K562 (cell line): ENCODE data around the gene BIRC7. TPM values are rescaled to one million over a fixed set of nuclear protein-coding genes. Genes with fewer than 3 reads are reported as not detected.

Source experiments
- ATAC-seq: fragments of 200-7000 bp; cut with Tn5 transposase; 3 replicates; pipeline ENCODE4 v1.9.1; 2020; ENCODE audit warnings: moderate library complexity
- BruUV-seq: library from RNA; stranded (reverse); fragments of 400-500 nt; replicated peaks from 2 replicates; lab custom pipeline; 2021; lab: Mats Ljungman, UMichigan
- CTCF ChIA-PET: fragments of 300-600 bp; formaldehyde crosslinking; extraction: SDS; loops from one replicate; lab custom pipeline; 2021; ENCODE audit warnings: low intra/inter-chr PET ratio; lab: Yijun Ruan, JAX
- POLR2A ChIA-PET: fragments of 300-600, 350-650 bp; sonication (Branson Sonifier 250); formaldehyde crosslinking; extraction: SDS; loops from one replicate; lab custom pipeline; 2021; ENCODE audit warnings: antibody characterized with exemption, inconsistent platforms; lab: Yijun Ruan, JAX
- DNase-seq, 4 experiments: peaks; one replicate each; pipeline versions ENCODE4 v3.0.0 to v3.0.0-alpha.2; 2011 to 2018; ENCODE audit warnings: low spot score in 3 of 4, mixed read lengths in 3 of 4; ENCODE audit errors: extremely low read depth in 1 of 4
- FAIRE-seq: peaks from 2 replicates; lab custom pipeline; 2011; peaks lifted over from hg19 to GRCh38; lab: Jason Lieb, UNC
- H2AFZ ChIP-seq: 2 replicates; pipeline ENCODE4 v1.6.0; 2011; ENCODE audit warnings: low read depth, low read length, control low read depth, inconsistent platforms
- H3K27ac ChIP-seq: fragments of 200-600 bp; 3 replicates; pipeline ENCODE4 v1.8.0; 2011; ENCODE audit warnings: low read depth, mild to moderate bottlenecking, control low read depth, inconsistent platforms, low read length, moderate library complexity, mixed read lengths; ENCODE audit errors: extremely low read depth
- H3K27me3 ChIP-seq, 2 experiments: fragments of 300-600 bp in 1 of 2; 2 replicates in 1 of 2; 3 replicates in 1 of 2; pipeline versions ENCODE4 v1.6.0 to v1.8.0; 2011; ENCODE audit warnings: inconsistent platforms in 2 of 2, low read length in 2 of 2, mild to moderate bottlenecking in 1 of 2, mixed read lengths in 1 of 2, moderate library complexity in 1 of 2; ENCODE audit not compliant: control insufficient read depth in 2 of 2, insufficient read depth in 2 of 2
- H3K36me3 ChIP-seq: fragments of 300-600 bp; 3 replicates; pipeline ENCODE4 v1.8.0; 2011; ENCODE audit warnings: mild to moderate bottlenecking, low read length, inconsistent platforms; ENCODE audit not compliant: control insufficient read depth, insufficient read depth
- H3K4me1 ChIP-seq, 2 experiments: fragments of 200-600 bp in 1 of 2; replicated peaks in 1 of 2; 2 replicates in 1 of 2; 3 replicates in 1 of 2; pipeline versions ENCODE4 v1.5.1 to v1.8.0; 2011; ENCODE audit warnings: inconsistent platforms in 2 of 2, low read length in 2 of 2, mild to moderate bottlenecking in 1 of 2, mixed read lengths in 1 of 2, moderate library complexity in 1 of 2; ENCODE audit not compliant: control insufficient read depth in 2 of 2, insufficient read depth in 2 of 2
- H3K4me2 ChIP-seq: 2 replicates; pipeline ENCODE4 v1.6.1; 2011; ENCODE audit warnings: low read length, control low read depth, inconsistent platforms, mixed read lengths; ENCODE audit not compliant: insufficient read depth
- H3K4me3 ChIP-seq: fragments of 200-600 bp; sonication (generic), shearing (Covaris generic); 2 replicates; pipeline ENCODE4 v1.5.1; 2016; ENCODE audit warnings: control low read depth, inconsistent platforms
- H3K79me2 ChIP-seq: fragments of 200-600 bp; 3 replicates; pipeline ENCODE4 v1.8.0; 2011; ENCODE audit warnings: low read length, inconsistent platforms; ENCODE audit not compliant: control insufficient read depth, insufficient read depth
- H3K9ac ChIP-seq, 2 experiments: 2 replicates each; pipeline versions ENCODE4 v1.6.0 to v1.6.1; 2011; ENCODE audit warnings: low read depth in 2 of 2, low read length in 2 of 2, control low read depth in 1 of 2, inconsistent platforms in 1 of 2, mild to moderate bottlenecking in 1 of 2, mixed read lengths in 1 of 2; ENCODE audit not compliant: insufficient read depth in 1 of 2
- H3K9me1 ChIP-seq: one replicate; pipeline ENCODE4 v1.6.0; 2011; ENCODE audit warnings: inconsistent platforms, mild to moderate bottlenecking, low read length, moderate library complexity; ENCODE audit not compliant: control insufficient read depth, insufficient read depth
- H3K9me3 ChIP-seq: replicated peaks from 2 replicates; pipeline ENCODE4 v1.5.1; 2011; ENCODE audit warnings: low read depth, low read length, inconsistent platforms; ENCODE audit not compliant: control insufficient read depth, insufficient read depth
- H4K20me1 ChIP-seq: replicated peaks from 2 replicates; pipeline ENCODE4 v1.6.1; 2011; ENCODE audit warnings: low read length, inconsistent platforms, mixed read lengths; ENCODE audit not compliant: control insufficient read depth, insufficient read depth
- FOXJ2 ChIP-seq: fragments of 200-800 bp; sonication (Bioruptor generic); IDR thresholded peaks from 2 replicates; pipeline ENCODE4 v1.6.1; 2016; ENCODE audit warnings: missing genetic modification characterization, missing compliant biosample characterization
- HNRNPK ChIP-seq: fragments of 200-400 bp; formaldehyde crosslinking; IDR thresholded peaks from one replicate; pipeline ENCODE4 v1.6.1; 2018; ENCODE audit warnings: mild to moderate bottlenecking, low read depth, low read length; ENCODE audit not compliant: poor library complexity, severe bottlenecking
- ILK ChIP-seq: fragments of 450-650 bp; IDR thresholded peaks from 2 replicates; pipeline ENCODE4 v1.6.1; 2016; ENCODE audit warnings: missing genetic modification characterization, low read depth, mild to moderate bottlenecking, missing compliant biosample characterization, moderate library complexity, borderline replicate concordance
- MCM7 ChIP-seq, 2 experiments: fragments of 450-650 bp; IDR thresholded peaks; 2 replicates each; pipeline ENCODE4 v1.6.1; 2016 to 2018
- NCOA4 ChIP-seq: fragments of 450-650 bp; IDR thresholded peaks from 2 replicates; pipeline ENCODE4 v1.6.1; 2018; ENCODE audit warnings: mild to moderate bottlenecking; ENCODE audit not compliant: partially characterized antibody
- NFATC3 ChIP-seq: fragments of 450-650 bp; IDR thresholded peaks from 2 replicates; pipeline ENCODE4 v1.6.1; 2017; ENCODE audit warnings: mild to moderate bottlenecking
- NR3C1 ChIP-seq: sonication (generic); formaldehyde crosslinking; IDR thresholded peaks from 2 replicates; pipeline ENCODE4 v1.8.1; 2022; ENCODE audit warnings: missing genetic modification reagents
- PYGO2 ChIP-seq: fragments of 450-650 bp; IDR thresholded peaks from 2 replicates; pipeline ENCODE4 v1.6.1; 2016; ENCODE audit warnings: mild to moderate bottlenecking, missing genetic modification characterization, moderate library complexity, missing compliant biosample characterization
- SMAD1 ChIP-seq: fragments of 150-350 bp; IDR thresholded peaks from 2 replicates; pipeline ENCODE4 v1.6.1; 2014; ENCODE audit warnings: low read length, low read depth; ENCODE audit not compliant: partially characterized antibody
- SREBF1 ChIP-seq: fragments of 150-350 bp; IDR thresholded peaks from 2 replicates; pipeline ENCODE4 v1.6.1; 2014; ENCODE audit warnings: antibody characterized with exemption, low read depth, low read length, borderline replicate concordance
- SRSF9 ChIP-seq: fragments of 200-400 bp; formaldehyde crosslinking; IDR thresholded peaks from 2 replicates; pipeline ENCODE4 v1.6.1; 2017; ENCODE audit warnings: low read depth, low read length, borderline replicate concordance
- ZFP36 ChIP-seq: fragments of 150-350 bp; IDR thresholded peaks from 2 replicates; pipeline ENCODE4 v1.6.1; 2018; ENCODE audit warnings: low read length, low read depth; ENCODE audit not compliant: partially characterized antibody
- ZNF212 ChIP-seq: fragments of 450-650 bp; formaldehyde crosslinking; IDR thresholded peaks from 2 replicates; pipeline ENCODE4 v1.4.0; 2020; ENCODE audit warnings: mild to moderate bottlenecking
- ZNF436 ChIP-seq: fragments of 250-450, 450-650 bp; sonication (Bioruptor Pico); formaldehyde crosslinking; IDR thresholded peaks from 2 replicates; pipeline ENCODE4 v1.7.0; 2020; ENCODE audit warnings: mild to moderate bottlenecking
- WGBS: fragments of 100-300 bp; shearing (Covaris generic); methylation state at CpG from one replicate; pipeline ENCODE4 v1.1.6; 2016; ENCODE audit warnings: low coverage, mixed read lengths; ENCODE audit not compliant: insufficient coverage; ENCODE audit errors: missing lambda C conversion rate; 5-methylcytosine and 5-hydroxymethylcytosine counted together
- in situ Hi-C: fragments of 300-500 bp; cut with MboI; formaldehyde crosslinking; loops from 4 replicates; pipeline ENCODE4 v1.15.0; 2018; ENCODE audit warnings: inconsistent platforms, mixed read lengths
- intact Hi-C: fragments of 100-400 bp; cut with micrococcal nuclease; formaldehyde crosslinking; loops from 2 replicates; pipeline ENCODE4 v1.14.2; 2022
- polyA plus RNA-seq, 8 experiments: library from polyadenylated mRNA; depleted of rRNA in 4 of 8; stranded (reverse) in 5 of 8; unstranded in 3 of 8; fragments of >200 nt; fragmentation: Nextera tagmentation in 2 of 8; fragmentation: Illumina TruSeq in 1 of 8; extraction: Ambion mirVana in 2 of 8; extraction: Trizol in 1 of 8; gene quantifications; 2 replicates each; pipeline versions ENCODE4 v1.2.1 to v1.2.3, GENCODE V29; 2011 to 2014; ENCODE audit warnings: inconsistent platforms in 1 of 8, missing spikeins in 1 of 8
- total RNA-seq, 7 experiments: library from RNA; depleted of rRNA in 6 of 7; stranded (reverse); fragments of >200 nt in 6 of 7; fragmentation: Illumina TruSeq in 2 of 7; extraction: Trizol in 2 of 7; gene quantifications; 2 replicates each; pipeline versions ENCODE4 v1.2.1 to v1.2.3, GENCODE V29; 2011 to 2021; ENCODE audit warnings: low replicate concordance in 1 of 7
- TF ChIP-seq, protein P1 (sequence below): sonication (generic); formaldehyde crosslinking; IDR thresholded peaks from 2 replicates; pipeline ENCODE4 v1.5.0; 2020; ENCODE audit warnings: missing genetic modification reagents
- TF ChIP-seq, protein P2 (sequence below): fragments of 250-450 bp; sonication (Bioruptor Pico); IDR thresholded peaks from 2 replicates; pipeline ENCODE4 v1.9.0; 2021; ENCODE audit warnings: mild to moderate bottlenecking, inconsistent platforms
- TF ChIP-seq, protein P3 (sequence below): fragments of 450-650 bp; conservative IDR thresholded peaks from 2 replicates; pipeline ENCODE4 v1.6.1; 2016; ENCODE audit warnings: missing genetic modification characterization, low read depth, mild to moderate bottlenecking, control low read depth, missing compliant biosample characterization

Gene BIRC7
- total and polyA plus RNA-seq, 9 of the 15 experiments (the other 6 are each of a cell fraction or from before 2014, with no cell fraction given): 0.14 to 0.19 (median 0.16) TPM; not detected in 5

DNA sequence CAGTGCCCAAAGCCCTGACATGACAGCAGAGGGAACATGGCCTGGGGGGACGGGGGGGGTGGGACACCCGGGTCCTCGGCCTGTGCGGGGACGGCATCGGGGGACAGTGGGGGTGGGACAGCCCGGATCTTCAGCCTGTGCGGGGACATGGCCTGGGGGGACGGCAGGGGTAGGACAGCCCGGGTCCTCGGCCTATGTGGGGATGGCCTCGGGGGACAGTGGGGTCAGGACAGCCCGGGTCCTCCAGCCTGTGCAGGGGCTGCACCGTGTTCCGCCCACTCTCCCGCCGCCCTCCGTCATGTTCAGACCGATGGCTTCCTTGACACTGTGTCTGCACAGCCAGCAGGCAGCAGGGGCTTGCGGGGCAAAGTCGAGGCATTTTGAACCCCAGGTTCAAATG, 7.0 kb downstream of the BIRC7 start:
- Histone ChIP-seq H3K4me2 (no peak overlapping the region), H3K4me3 (no peak overlapping the region), H2AFZ (no peak overlapping the region), H3K36me3 (no peaks in the 10 kb centered on the region), H4K20me1 (peaks cover 16% of the 10 kb centered on the region; the same call in 1 of the 2 replicates), H3K9ac (no peak overlapping the region), H3K4me1 (peaks cover 0 to 43% of the 10 kb centered on the region in 2 experiments; a peak in 1 of 5 replicates), H3K27me3 (peaks cover 45 to 81% of the 10 kb centered on the region in 2 experiments; a peak in 4 of 5 replicates), H3K9me3 (no peaks in the 10 kb centered on the region), H3K79me2 (no peaks in the 10 kb centered on the region), H3K27ac (no peak overlapping the region), H3K9me1 (no peaks in the 10 kb centered on the region)
- TF ChIP-seq ILK: no peak
- TF ChIP-seq, protein P1, sequence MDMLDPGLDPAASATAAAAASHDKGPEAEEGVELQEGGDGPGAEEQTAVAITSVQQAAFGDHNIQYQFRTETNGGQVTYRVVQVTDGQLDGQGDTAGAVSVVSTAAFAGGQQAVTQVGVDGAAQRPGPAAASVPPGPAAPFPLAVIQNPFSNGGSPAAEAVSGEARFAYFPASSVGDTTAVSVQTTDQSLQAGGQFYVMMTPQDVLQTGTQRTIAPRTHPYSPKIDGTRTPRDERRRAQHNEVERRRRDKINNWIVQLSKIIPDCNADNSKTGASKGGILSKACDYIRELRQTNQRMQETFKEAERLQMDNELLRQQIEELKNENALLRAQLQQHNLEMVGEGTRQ (CRISPR knock-in tag): no peak
- TF ChIP-seq, protein P2, sequence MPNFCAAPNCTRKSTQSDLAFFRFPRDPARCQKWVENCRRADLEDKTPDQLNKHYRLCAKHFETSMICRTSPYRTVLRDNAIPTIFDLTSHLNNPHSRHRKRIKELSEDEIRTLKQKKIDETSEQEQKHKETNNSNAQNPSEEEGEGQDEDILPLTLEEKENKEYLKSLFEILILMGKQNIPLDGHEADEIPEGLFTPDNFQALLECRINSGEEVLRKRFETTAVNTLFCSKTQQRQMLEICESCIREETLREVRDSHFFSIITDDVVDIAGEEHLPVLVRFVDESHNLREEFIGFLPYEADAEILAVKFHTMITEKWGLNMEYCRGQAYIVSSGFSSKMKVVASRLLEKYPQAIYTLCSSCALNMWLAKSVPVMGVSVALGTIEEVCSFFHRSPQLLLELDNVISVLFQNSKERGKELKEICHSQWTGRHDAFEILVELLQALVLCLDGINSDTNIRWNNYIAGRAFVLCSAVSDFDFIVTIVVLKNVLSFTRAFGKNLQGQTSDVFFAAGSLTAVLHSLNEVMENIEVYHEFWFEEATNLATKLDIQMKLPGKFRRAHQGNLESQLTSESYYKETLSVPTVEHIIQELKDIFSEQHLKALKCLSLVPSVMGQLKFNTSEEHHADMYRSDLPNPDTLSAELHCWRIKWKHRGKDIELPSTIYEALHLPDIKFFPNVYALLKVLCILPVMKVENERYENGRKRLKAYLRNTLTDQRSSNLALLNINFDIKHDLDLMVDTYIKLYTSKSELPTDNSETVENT (CRISPR knock-in tag): no peak
- no peak for TF ChIP-seq MCM7 (IDR thresholded peaks at IDR 0.05)
- TF ChIP-seq SMAD1: no peak
- TF ChIP-seq HNRNPK: no peak
- TF ChIP-seq ZNF212 (CRISPR knock-in tag): no peak
- no peak for TF ChIP-seq PYGO2 (tag)
- TF ChIP-seq NFATC3: no peak
- TF ChIP-seq NCOA4: no peak
- TF ChIP-seq ZFP36: no peak
- no peak for TF ChIP-seq FOXJ2
- no peak for TF ChIP-seq ZNF436 (CRISPR knock-in tag)
- no peak for TF ChIP-seq NR3C1
- TF ChIP-seq SRSF9: no peak
- TF ChIP-seq, protein P3, sequence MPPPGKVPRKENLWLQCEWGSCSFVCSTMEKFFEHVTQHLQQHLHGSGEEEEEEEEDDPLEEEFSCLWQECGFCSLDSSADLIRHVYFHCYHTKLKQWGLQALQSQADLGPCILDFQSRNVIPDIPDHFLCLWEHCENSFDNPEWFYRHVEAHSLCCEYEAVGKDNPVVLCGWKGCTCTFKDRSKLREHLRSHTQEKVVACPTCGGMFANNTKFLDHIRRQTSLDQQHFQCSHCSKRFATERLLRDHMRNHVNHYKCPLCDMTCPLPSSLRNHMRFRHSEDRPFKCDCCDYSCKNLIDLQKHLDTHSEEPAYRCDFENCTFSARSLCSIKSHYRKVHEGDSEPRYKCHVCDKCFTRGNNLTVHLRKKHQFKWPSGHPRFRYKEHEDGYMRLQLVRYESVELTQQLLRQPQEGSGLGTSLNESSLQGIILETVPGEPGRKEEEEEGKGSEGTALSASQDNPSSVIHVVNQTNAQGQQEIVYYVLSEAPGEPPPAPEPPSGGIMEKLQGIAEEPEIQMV: no peak
- no peak for TF ChIP-seq SREBF1
- DNase-seq (no peak), FAIRE-seq (no peak), ATAC-seq (no peak)
- BruUV-seq: no TSS peak
- WGBS: 0% methylated on average over 4 of the region's 21 CpGs
- CTCF ChIA-PET: no interaction called here
- in situ Hi-C loops: no loop called here
- POLR2A ChIA-PET: interaction anchor here (0.6 kb wide), 1 partner anchor 80 kb away, joined by 3 read pairs; no protein-coding TSS in a partner anchor
- intact Hi-C loops: no loop called here
